Endothelial cell of umbilical vein (primary cell): ENCODE measurements around the gene TEX36. TPM values are rescaled to one million over a fixed set of nuclear protein-coding genes. Genes with fewer than 3 reads are reported as not detected.

Experiments used
- BruUV-seq: library from RNA; stranded (reverse); fragments of 400-500 nt; replicated peaks from 2 replicates; lab custom pipeline; 2021; lab: Mats Ljungman, UMichigan
- CTCF ChIA-PET: fragments of 300-600, 350-600 bp; sonication (Branson Sonifier 250); formaldehyde crosslinking; loops from one replicate; lab custom pipeline; 2021; ENCODE audit warnings: antibody characterized with exemption, inconsistent platforms; lab: Charles Lee
- POLR2A ChIA-PET: fragments of 300-600, 350-600 bp; sonication (Branson Sonifier 250); formaldehyde crosslinking; loops from one replicate; lab custom pipeline; 2021; ENCODE audit warnings: antibody characterized with exemption, inconsistent platforms; lab: Charles Lee
- DNase-seq: peaks from one replicate; pipeline ENCODE4 v3.0.0-alpha.2; 2011; ENCODE audit warnings: low read depth, low spot score
- FAIRE-seq: peaks from 2 replicates; lab custom pipeline; 2011; peaks lifted over from hg19 to GRCh38; lab: Jason Lieb, UNC
- H2AFZ ChIP-seq: 2 replicates; pipeline ENCODE4 v1.6.0; 2012; ENCODE audit warnings: low read depth, low read length, control low read depth, inconsistent platforms
- H3K27ac ChIP-seq: 2 replicates; pipeline ENCODE4 v1.5.1; 2011; ENCODE audit warnings: low read depth, mild to moderate bottlenecking, control low read depth, low read length, moderate library complexity; ENCODE audit not compliant: insufficient read depth
- H3K27me3 ChIP-seq, 2 experiments: 2 replicates each; pipeline versions ENCODE4 v1.6.0 to v1.6.1; 2011; ENCODE audit warnings: low read length in 2 of 2, mixed read lengths in 1 of 2; ENCODE audit not compliant: control insufficient read depth in 2 of 2, insufficient read depth in 2 of 2
- H3K36me3 ChIP-seq, 2 experiments: 2 replicates in 1 of 2; 3 replicates in 1 of 2; pipeline ENCODE4 v1.5.1; 2011; ENCODE audit warnings: low read length in 2 of 2, mild to moderate bottlenecking in 1 of 2, moderate library complexity in 1 of 2; ENCODE audit not compliant: control insufficient read depth in 2 of 2, insufficient read depth in 2 of 2; ENCODE audit errors: extremely low read depth in 1 of 2
- H3K4me1 ChIP-seq: 3 replicates; pipeline ENCODE4 v1.5.1; 2011; ENCODE audit warnings: mild to moderate bottlenecking, low read length; ENCODE audit not compliant: control insufficient read depth, insufficient read depth; ENCODE audit errors: extremely low read depth
- H3K4me2 ChIP-seq: 2 replicates; pipeline ENCODE4 v1.6.1; 2011; ENCODE audit warnings: low read length, control low read depth, mixed read lengths; ENCODE audit not compliant: insufficient read depth
- H3K4me3 ChIP-seq, 3 experiments: fragments of 200-600 bp in 1 of 3; sonication (generic), shearing (Covaris generic) in 1 of 3; replicated peaks in 1 of 3; 2 replicates each; pipeline ENCODE4 v1.5.1; 2011 to 2016; ENCODE audit warnings: control low read depth in 3 of 3, low read length in 3 of 3, mild to moderate bottlenecking in 2 of 3, inconsistent platforms in 1 of 3, low read depth in 1 of 3, moderate library complexity in 1 of 3; ENCODE audit not compliant: insufficient read depth in 1 of 3
- H3K79me2 ChIP-seq: 2 replicates; pipeline ENCODE4 v1.6.0; 2012; ENCODE audit warnings: low read length, inconsistent platforms; ENCODE audit not compliant: control insufficient read depth, insufficient read depth
- H3K9ac ChIP-seq: replicated peaks from 2 replicates; pipeline ENCODE3; 2011; ENCODE audit warnings: low read length, control low read depth; ENCODE audit not compliant: insufficient read depth; ENCODE audit errors: extremely low read depth
- H3K9me1 ChIP-seq: replicated peaks from 3 replicates; pipeline ENCODE4 v1.6.0; 2011; ENCODE audit warnings: mild to moderate bottlenecking, low read length; ENCODE audit not compliant: control insufficient read depth, insufficient read depth; ENCODE audit errors: extremely low read depth
- H3K9me3 ChIP-seq: replicated peaks from 2 replicates; pipeline ENCODE4 v1.5.1; 2012; ENCODE audit warnings: low read length, inconsistent platforms; ENCODE audit not compliant: control insufficient read depth, insufficient read depth
- H4K20me1 ChIP-seq: replicated peaks from 2 replicates; pipeline ENCODE3; 2011; ENCODE audit warnings: mild to moderate bottlenecking, low read length; ENCODE audit not compliant: control insufficient read depth, insufficient read depth; ENCODE audit errors: extremely low read depth
- CTCF ChIP-seq, 2 donors: IDR thresholded peaks; 1 replicate in 1 of 2; 2 replicates in 1 of 2; pipeline ENCODE4 v1.5.1; 2011; ENCODE audit warnings: low read length in 2 of 2, mild to moderate bottlenecking in 2 of 2, moderate library complexity in 2 of 2, control low read depth in 1 of 2, inconsistent platforms in 1 of 2, low read depth in 1 of 2; ENCODE audit not compliant: insufficient read depth in 1 of 2; ENCODE audit errors: extremely low read depth in 1 of 2
- EZH2 ChIP-seq: IDR thresholded peaks from 2 replicates; pipeline ENCODE4 v1.6.1; 2012; ENCODE audit warnings: borderline replicate concordance, low read depth, mild to moderate bottlenecking, moderate library complexity, low read length, inconsistent platforms; ENCODE audit not compliant: severe bottlenecking
- FOS ChIP-seq: IDR thresholded peaks from 2 replicates; pipeline ENCODE4 v1.6.1; 2011; ENCODE audit warnings: mild to moderate bottlenecking, low read length, moderate library complexity, borderline replicate concordance; ENCODE audit not compliant: insufficient read depth
- GATA2 ChIP-seq: IDR thresholded peaks from 2 replicates; pipeline ENCODE4 v1.7.0; 2011; ENCODE audit warnings: low read depth, mild to moderate bottlenecking, moderate library complexity, mixed read lengths, low read length; ENCODE audit not compliant: insufficient read length, insufficient read depth
- JUN ChIP-seq: IDR thresholded peaks from 2 replicates; pipeline ENCODE4 v1.6.1; 2011; ENCODE audit warnings: borderline replicate concordance, low read depth; ENCODE audit not compliant: insufficient read length, insufficient read depth
- MAX ChIP-seq: IDR thresholded peaks from 2 replicates; pipeline ENCODE4 v1.6.1; 2011; ENCODE audit not compliant: insufficient read depth, insufficient read length
- MYC ChIP-seq: IDR thresholded peaks from one replicate; pipeline ENCODE4 v1.6.1; 2011; ENCODE audit warnings: mild to moderate bottlenecking, low read depth, low read length
- POLR2A ChIP-seq: IDR thresholded peaks from 2 replicates; pipeline ENCODE4 v1.6.1; 2012; ENCODE audit warnings: low read depth, mild to moderate bottlenecking, control low read depth, low read length
- POLR2AphosphoS5 ChIP-seq: IDR thresholded peaks from 2 replicates; pipeline ENCODE4 v1.6.1; 2012; ENCODE audit warnings: low read depth, mild to moderate bottlenecking, control low read depth, low read length, moderate library complexity; ENCODE audit not compliant: insufficient read depth
- dilution Hi-C: fragments of 300-500 bp; cut with MboI; formaldehyde crosslinking; loops from one replicate; pipeline ENCODE4 v1.15.0; 2019; ENCODE audit warnings: low sequenced_read_pairs; ENCODE audit not compliant: extremely low pct_ligation_motif_present
- intact Hi-C: fragments of 100-400 bp; cut with micrococcal nuclease; formaldehyde crosslinking; loops from one replicate; pipeline ENCODE4 v1.10.0; 2022
- polyA plus RNA-seq, 4 experiments: library from polyadenylated mRNA; depleted of rRNA in 3 of 4; stranded (reverse) in 3 of 4; unstranded in 1 of 4; fragments of >200 nt; gene quantifications; 2 replicates each; pipeline versions ENCODE4 v1.2.1 to v1.2.3, GENCODE V29; 2011 to 2012; ENCODE audit warnings: missing spikeins in 1 of 4
- total RNA-seq: library from RNA; stranded (reverse); gene quantifications from 2 replicates; pipeline ENCODE4 v1.2.3, GENCODE V29; 2021

TEX36 gene
- total and polyA plus RNA-seq, 2 donors (not counting 3 experiments of a cell fraction or from before 2014, with no cell fraction given), result not detected

- H3K36me3 ChIP-seq, result no peaks in the 10 kb centered on the region
- H2AFZ ChIP-seq, result no peak overlapping the region
- H3K27ac ChIP-seq, result no peak overlapping the region
- no peaks in the 10 kb centered on the region for H3K79me2 ChIP-seq
- intact Hi-C loops (no loop called here), dilution Hi-C loops (no loop called here)
- FAIRE-seq, result no peak
- no peaks in the 10 kb centered on the region for H3K9me1 ChIP-seq
- BruUV-seq, result no TSS peak
- no peak overlapping the region for H3K4me2 ChIP-seq
- ChIA-PET CTCF (interaction anchor here (0.5 kb wide), 1 partner anchor 514 kb away, joined by 3 read pairs; no protein-coding TSS in a partner anchor), POLR2A (no interaction called here)
- TF ChIP-seq EZH2 (no peak), CTCF (IDR thresholded peaks at IDR 0.05; ENCODE audit: extremely low read depth in 1 of 2, insufficient read depth in 1 of 2, low read depth in 1 of 2, low read length in 2 of 2) (no peak)
- peaks cover 3% of the 10 kb centered on the region for H3K4me1 ChIP-seq
- no peak for DNase-seq
- H3K4me3 ChIP-seq, result no peak overlapping the region
- H3K9me3 ChIP-seq, result no peaks in the 10 kb centered on the region
- H3K27me3 ChIP-seq, result peaks cover 0 to 13% of the 10 kb centered on the region in 2 experiments
- H4K20me1 ChIP-seq, result no peaks in the 10 kb centered on the region
- H3K9ac ChIP-seq, result no peak overlapping the region
Measured at GRCh38 chr10:125691160-125691981, 8.4 kb upstream of the TEX36 start.

GRCh38 chr10:125689955-125690569 is 7.1 kb upstream of the TEX36 start:
- H3K4me2 ChIP-seq, result no peak overlapping the region
- FAIRE-seq (no peak), DNase-seq (no peak)
- no peaks in the 10 kb centered on the region for H3K79me2 ChIP-seq
- TF ChIP-seq CTCF (IDR thresholded peaks at IDR 0.05; ENCODE audit: extremely low read depth in 1 of 2, insufficient read depth in 1 of 2, low read depth in 1 of 2, low read length in 2 of 2), result no peak
- TF ChIP-seq JUN, result no peak
- no peak for TF ChIP-seq GATA2
- no peak for TF ChIP-seq POLR2AphosphoS5
- no peak for TF ChIP-seq FOS
- TF ChIP-seq POLR2A, result no peak
- no peak for TF ChIP-seq MAX
- no peak for TF ChIP-seq MYC
- no peak for TF ChIP-seq EZH2
- intact Hi-C loops (no loop called here), dilution Hi-C loops (no loop called here)
- H4K20me1 ChIP-seq, result no peaks in the 10 kb centered on the region
- H3K36me3 ChIP-seq, result no peaks in the 10 kb centered on the region
- H3K27me3 ChIP-seq, result peaks cover 0 to 11% of the 10 kb centered on the region in 2 experiments
- POLR2A ChIA-PET, result no interaction called here
- H2AFZ ChIP-seq, result no peak overlapping the region
- no peaks in the 10 kb centered on the region for H3K9me3 ChIP-seq
- no peak overlapping the region for H3K4me3 ChIP-seq
- H3K9ac ChIP-seq, result no peak overlapping the region
- H3K4me1 ChIP-seq, result peaks cover 3% of the 10 kb centered on the region
- BruUV-seq, result no TSS peak
- no peak overlapping the region for H3K27ac ChIP-seq
- H3K9me1 ChIP-seq, result no peaks in the 10 kb centered on the region
- CTCF ChIA-PET, result interaction anchor here (1.4 kb wide), 1 partner anchor 9 kb away, joined by 4 read pairs; no protein-coding TSS in a partner anchor
